ENCODE results near the gene PRKCA.

PRKCA gene

GRCh38 chr17:66777689-66778225 is 475.3 kb downstream of the PRKCA start:
- DNase-seq (ENCODE audit: low spot score), result no peak

- DNase-seq (ENCODE audit: low spot score), result no peak
Measured at GRCh38 chr17:66778531-66779236, 476.3 kb downstream of the PRKCA start.

- DNase-seq (ENCODE audit: low spot score), result no peak
Measured at GRCh38 chr17:66779237-66779606, 476.8 kb downstream of the PRKCA start.

GRCh38 chr17:66781135-66781534 is 478.7 kb downstream of the PRKCA start:
- no peak for DNase-seq (ENCODE audit: low spot score)

- DNase-seq (ENCODE audit: low spot score), result no peak
Measured at GRCh38 chr17:66782851-66783250, 480.4 kb downstream of the PRKCA start.

GRCh38 chr17:66783656-66784381 is 481.4 kb downstream of the PRKCA start:
- DNase-seq (ENCODE audit: low spot score), result no peak

- no peak for DNase-seq (ENCODE audit: low spot score)
Measured at GRCh38 chr17:66784621-66785364, 482.4 kb downstream of the PRKCA start.

- DNase-seq (ENCODE audit: low spot score), result no peak
Measured at GRCh38 chr17:66786107-66786506, 483.7 kb downstream of the PRKCA start.

- DNase-seq (ENCODE audit: low spot score), result no peak
Measured at GRCh38 chr17:66787914-66788313, 485.5 kb downstream of the PRKCA start.

GRCh38 chr17:66789093-66789492 is 486.7 kb downstream of the PRKCA start:
- DNase-seq (ENCODE audit: low spot score), result no peak

- no peak for DNase-seq (ENCODE audit: low spot score)
Measured at GRCh38 chr17:66789961-66790437, 487.6 kb downstream of the PRKCA start.

- no peak for DNase-seq (ENCODE audit: low spot score)
Measured at GRCh38 chr17:66790501-66791061, 488.2 kb downstream of the PRKCA start.

GRCh38 chr17:66791347-66791746 is 488.9 kb downstream of the PRKCA start:
- no peak for DNase-seq (ENCODE audit: low spot score)

- DNase-seq (ENCODE audit: low spot score), result no peak
Measured at GRCh38 chr17:66793814-66794213, 491.4 kb downstream of the PRKCA start.

- DNase-seq (ENCODE audit: low spot score), result no peak
Measured at GRCh38 chr17:66795486-66795885, 493.1 kb downstream of the PRKCA start.

- no peak for DNase-seq (ENCODE audit: low spot score)
Measured at GRCh38 chr17:66799849-66800537, 497.6 kb downstream of the PRKCA start.

- no peak for DNase-seq (ENCODE audit: low spot score)
Measured at GRCh38 chr17:66803474-66803951, 501.1 kb downstream of the PRKCA start.

GRCh38 chr17:66805567-66805966 is 503.2 kb downstream of the PRKCA start:
- no peak for DNase-seq (ENCODE audit: low spot score)

GRCh38 chr17:66807182-66807581 is 504.8 kb downstream of the PRKCA start:
- DNase-seq (ENCODE audit: low spot score), result no peak

- DNase-seq (ENCODE audit: low spot score), result no peak
Measured at GRCh38 chr17:66809408-66809807, 507.0 kb downstream of the PRKCA start.

GRCh38 chr17:66810951-66811682 is 508.7 kb downstream of the PRKCA start:
- DNase-seq (ENCODE audit: low spot score), result no peak
